Measurements from ENCODE around the gene SPOCK3. TPM values are rescaled to one million over a fixed set of nuclear protein-coding genes. Genes with fewer than 3 reads are reported as not detected.

SPOCK3 gene
- total RNA-seq, 1 experiment from 2014 or later: not detected

DNA sequence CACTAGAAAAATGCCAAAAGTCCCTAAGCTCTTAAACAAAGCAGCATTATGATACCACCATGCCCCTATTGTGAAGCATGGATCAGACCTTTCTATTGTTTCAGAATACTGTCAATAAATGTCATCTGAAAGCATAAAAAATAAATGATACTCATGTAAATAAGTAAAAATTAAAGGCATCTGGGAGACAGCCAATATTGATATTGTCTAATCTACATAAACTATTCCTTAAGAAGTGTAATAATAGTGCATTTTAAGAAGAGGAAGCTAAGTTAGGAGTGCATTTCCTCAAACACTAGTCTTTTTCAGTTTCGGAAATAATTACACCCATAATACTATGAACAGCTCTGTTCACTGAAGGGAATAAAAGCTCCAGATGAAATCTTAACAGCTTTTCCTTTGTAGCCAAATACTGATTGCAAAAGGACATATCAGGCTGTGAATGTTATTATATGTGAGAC, 181.6 kb downstream of the SPOCK3 start:
- no peaks in the 10 kb centered on the region for H4K20me1 ChIP-seq (ENCODE audit: insufficient read depth, low read depth, low read length)
- H3K9ac ChIP-seq (ENCODE audit: low read length): no peak overlapping the region
- no peak overlapping the region for H3K4me2 ChIP-seq (ENCODE audit: low read depth, low read length, poor library complexity, severe bottlenecking)
- no peaks in the 10 kb centered on the region for H3K27me3 ChIP-seq (ENCODE audit: low read length)
- H2AFZ ChIP-seq (ENCODE audit: low read length): no peak overlapping the region
- H3K27ac ChIP-seq (ENCODE audit: low read length): no peak overlapping the region
- DNase-seq: no peak
- no peak overlapping the region for H3K4me3 ChIP-seq (ENCODE audit: low read length)
- no peaks in the 10 kb centered on the region for H3K9me2 ChIP-seq (replicated peaks; ENCODE audit: insufficient read depth, low read length)
- H3K4me1 ChIP-seq (ENCODE audit: low read length): no peaks in the 10 kb centered on the region
- H3K79me2 ChIP-seq (ENCODE audit: low read length): no peaks in the 10 kb centered on the region
- no peaks in the 10 kb centered on the region for H3K36me3 ChIP-seq (ENCODE audit: insufficient read depth, low read length)
- no peaks in the 10 kb centered on the region for H3K9me3 ChIP-seq (ENCODE audit: low read length)

- no peaks in the 10 kb centered on the region for H3K4me1 ChIP-seq (ENCODE audit: low read length)
- H3K27ac ChIP-seq (ENCODE audit: low read length): no peak overlapping the region
- no peaks in the 10 kb centered on the region for H3K9me2 ChIP-seq (replicated peaks; ENCODE audit: insufficient read depth, low read length)
- no peak overlapping the region for H3K9ac ChIP-seq (ENCODE audit: low read length)
- no peak overlapping the region for H2AFZ ChIP-seq (ENCODE audit: low read length)
- H3K9me3 ChIP-seq (ENCODE audit: low read length): no peaks in the 10 kb centered on the region
- no peaks in the 10 kb centered on the region for H3K27me3 ChIP-seq (ENCODE audit: low read length)
- H3K36me3 ChIP-seq (ENCODE audit: insufficient read depth, low read length): no peaks in the 10 kb centered on the region
- H3K4me2 ChIP-seq (ENCODE audit: low read depth, low read length, poor library complexity, severe bottlenecking): no peak overlapping the region
- no peaks in the 10 kb centered on the region for H3K79me2 ChIP-seq (ENCODE audit: low read length)
- no peak for DNase-seq
- H4K20me1 ChIP-seq (ENCODE audit: insufficient read depth, low read depth, low read length): no peaks in the 10 kb centered on the region
- no peak overlapping the region for H3K4me3 ChIP-seq (ENCODE audit: low read length)
These were observed 185.0 kb downstream of the SPOCK3 start for GRCh38 chr4:167049257-167049656.

- no peak for DNase-seq
- Histone ChIP-seq H4K20me1 (ENCODE audit: insufficient read depth, low read depth, low read length) (no peaks in the 10 kb centered on the region), H3K9me2 (replicated peaks; ENCODE audit: insufficient read depth, low read length) (no peaks in the 10 kb centered on the region), H3K9ac (ENCODE audit: low read length) (no peak overlapping the region), H3K36me3 (ENCODE audit: insufficient read depth, low read length) (no peaks in the 10 kb centered on the region), H2AFZ (ENCODE audit: low read length) (no peak overlapping the region), H3K4me2 (ENCODE audit: low read depth, low read length, poor library complexity, severe bottlenecking) (no peak overlapping the region), H3K4me1 (ENCODE audit: low read length) (no peaks in the 10 kb centered on the region), H3K9me3 (ENCODE audit: low read length) (no peaks in the 10 kb centered on the region), H3K79me2 (ENCODE audit: low read length) (no peaks in the 10 kb centered on the region), H3K27ac (ENCODE audit: low read length) (no peak overlapping the region), H3K4me3 (ENCODE audit: low read length) (no peak overlapping the region), H3K27me3 (ENCODE audit: low read length) (no peaks in the 10 kb centered on the region)
These were observed 192.8 kb downstream of the SPOCK3 start for GRCh38 chr4:167041524-167041923.

DNA sequence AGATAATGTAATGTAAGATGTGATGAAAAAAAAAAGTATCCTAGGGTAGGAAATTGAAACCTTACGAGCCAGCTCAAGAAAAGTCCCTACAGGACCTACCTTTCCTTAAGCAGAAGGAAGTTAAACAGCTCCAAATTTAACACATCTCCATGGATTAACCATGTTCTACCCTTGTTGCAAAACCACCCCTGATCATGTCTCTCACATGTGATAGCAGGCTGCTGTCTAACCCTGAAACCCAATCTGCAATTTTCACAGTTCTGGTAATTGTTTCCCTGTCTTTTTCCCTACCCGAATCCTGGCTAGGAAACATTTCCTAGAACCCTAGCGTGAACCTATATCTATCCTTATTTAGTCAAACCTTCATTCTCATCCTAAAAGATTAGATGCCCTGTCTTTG, 198.9 kb downstream of the SPOCK3 start:
- no peaks in the 10 kb centered on the region for H3K27me3 ChIP-seq (ENCODE audit: low read length)
- no peaks in the 10 kb centered on the region for H3K36me3 ChIP-seq (ENCODE audit: insufficient read depth, low read length)
- no peak overlapping the region for H3K27ac ChIP-seq (ENCODE audit: low read length)
- H2AFZ ChIP-seq (ENCODE audit: low read length): no peak overlapping the region
- no peaks in the 10 kb centered on the region for H3K9me2 ChIP-seq (replicated peaks; ENCODE audit: insufficient read depth, low read length)
- H3K4me3 ChIP-seq (ENCODE audit: low read length): no peak overlapping the region
- H3K9me3 ChIP-seq (ENCODE audit: low read length): no peaks in the 10 kb centered on the region
- no peak overlapping the region for H3K9ac ChIP-seq (ENCODE audit: low read length)
- no peak for DNase-seq
- H4K20me1 ChIP-seq (ENCODE audit: insufficient read depth, low read depth, low read length): no peaks in the 10 kb centered on the region
- H3K79me2 ChIP-seq (ENCODE audit: low read length): no peaks in the 10 kb centered on the region
- no peak overlapping the region for H3K4me2 ChIP-seq (ENCODE audit: low read depth, low read length, poor library complexity, severe bottlenecking)
- H3K4me1 ChIP-seq (ENCODE audit: low read length): no peaks in the 10 kb centered on the region

GRCh38 chr4:167034983-167035382, 199.3 kb downstream of the SPOCK3 start:
- no peaks in the 10 kb centered on the region for H4K20me1 ChIP-seq (ENCODE audit: insufficient read depth, low read depth, low read length)
- DNase-seq: no peak
- no peaks in the 10 kb centered on the region for H3K9me3 ChIP-seq (ENCODE audit: low read length)
- no peak overlapping the region for H3K9ac ChIP-seq (ENCODE audit: low read length)
- no peak overlapping the region for H2AFZ ChIP-seq (ENCODE audit: low read length)
- H3K27me3 ChIP-seq (ENCODE audit: low read length): no peaks in the 10 kb centered on the region
- no peaks in the 10 kb centered on the region for H3K9me2 ChIP-seq (replicated peaks; ENCODE audit: insufficient read depth, low read length)
- H3K36me3 ChIP-seq (ENCODE audit: insufficient read depth, low read length): no peaks in the 10 kb centered on the region
- H3K4me3 ChIP-seq (ENCODE audit: low read length): no peak overlapping the region
- no peaks in the 10 kb centered on the region for H3K79me2 ChIP-seq (ENCODE audit: low read length)
- no peak overlapping the region for H3K4me2 ChIP-seq (ENCODE audit: low read depth, low read length, poor library complexity, severe bottlenecking)
- H3K4me1 ChIP-seq (ENCODE audit: low read length): no peaks in the 10 kb centered on the region
- no peak overlapping the region for H3K27ac ChIP-seq (ENCODE audit: low read length)

DNA sequence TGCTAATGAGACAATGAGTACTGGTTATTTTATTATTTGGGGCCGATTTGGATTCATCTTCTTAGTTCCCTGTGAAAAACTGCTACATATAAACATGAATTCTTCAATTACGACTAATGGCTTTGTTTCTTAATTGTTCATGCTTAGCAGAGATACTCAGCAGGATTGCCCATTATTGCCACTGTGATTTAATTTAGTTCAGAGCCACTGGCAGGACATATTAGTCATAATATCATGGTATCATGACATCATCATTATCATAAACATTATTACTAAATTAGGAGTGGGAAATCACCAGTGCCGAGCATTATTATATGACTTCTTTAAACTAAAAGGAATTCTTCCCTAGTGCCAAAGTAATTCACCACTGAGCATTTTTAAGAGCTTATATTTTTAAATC, 201.4 kb downstream of the SPOCK3 start:
- Histone ChIP-seq H3K4me3 (ENCODE audit: low read length) (no peak overlapping the region), H3K27ac (ENCODE audit: low read length) (no peak overlapping the region), H3K27me3 (ENCODE audit: low read length) (no peaks in the 10 kb centered on the region)

GRCh38 chr4:167031534-167032156, 202.6 kb downstream of the SPOCK3 start:
- no peak overlapping the region for H3K9ac ChIP-seq (ENCODE audit: low read length)
- no peak overlapping the region for H3K27ac ChIP-seq (ENCODE audit: low read length)
- no peaks in the 10 kb centered on the region for H3K27me3 ChIP-seq (ENCODE audit: low read length)
- H4K20me1 ChIP-seq (ENCODE audit: insufficient read depth, low read depth, low read length): no peaks in the 10 kb centered on the region
- H3K79me2 ChIP-seq (ENCODE audit: low read length): no peaks in the 10 kb centered on the region
- DNase-seq: no peak
- no peaks in the 10 kb centered on the region for H3K9me3 ChIP-seq (ENCODE audit: low read length)
- no peak overlapping the region for H3K4me3 ChIP-seq (ENCODE audit: low read length)
- H3K4me2 ChIP-seq (ENCODE audit: low read depth, low read length, poor library complexity, severe bottlenecking): no peak overlapping the region
- no peak overlapping the region for H2AFZ ChIP-seq (ENCODE audit: low read length)
- no peaks in the 10 kb centered on the region for H3K36me3 ChIP-seq (ENCODE audit: insufficient read depth, low read length)
- no peaks in the 10 kb centered on the region for H3K9me2 ChIP-seq (replicated peaks; ENCODE audit: insufficient read depth, low read length)
- H3K4me1 ChIP-seq (ENCODE audit: low read length): no peaks in the 10 kb centered on the region

More for the DNA sequence above, 201.4 kb downstream of the SPOCK3 start:
- Histone ChIP-seq H3K4me1 (ENCODE audit: low read length) (no peaks in the 10 kb centered on the region), H3K36me3 (ENCODE audit: insufficient read depth, low read length) (no peaks in the 10 kb centered on the region), H3K9me3 (ENCODE audit: low read length) (no peaks in the 10 kb centered on the region), H3K79me2 (ENCODE audit: low read length) (no peaks in the 10 kb centered on the region), H3K9ac (ENCODE audit: low read length) (no peak overlapping the region), H3K4me2 (ENCODE audit: low read depth, low read length, poor library complexity, severe bottlenecking) (no peak overlapping the region), H4K20me1 (ENCODE audit: insufficient read depth, low read depth, low read length) (no peaks in the 10 kb centered on the region), H3K9me2 (replicated peaks; ENCODE audit: insufficient read depth, low read length) (no peaks in the 10 kb centered on the region), H2AFZ (ENCODE audit: low read length) (no peak overlapping the region)
- no peak for DNase-seq

- H3K9me3 ChIP-seq (ENCODE audit: low read length): no peaks in the 10 kb centered on the region
- DNase-seq: no peak
- H2AFZ ChIP-seq (ENCODE audit: low read length): no peak overlapping the region
- no peak overlapping the region for H3K4me3 ChIP-seq (ENCODE audit: low read length)
- no peaks in the 10 kb centered on the region for H4K20me1 ChIP-seq (ENCODE audit: insufficient read depth, low read depth, low read length)
- H3K36me3 ChIP-seq (ENCODE audit: insufficient read depth, low read length): no peaks in the 10 kb centered on the region
- H3K79me2 ChIP-seq (ENCODE audit: low read length): no peaks in the 10 kb centered on the region
- no peak overlapping the region for H3K9ac ChIP-seq (ENCODE audit: low read length)
- H3K27me3 ChIP-seq (ENCODE audit: low read length): no peaks in the 10 kb centered on the region
- H3K27ac ChIP-seq (ENCODE audit: low read length): no peak overlapping the region
- no peaks in the 10 kb centered on the region for H3K4me1 ChIP-seq (ENCODE audit: low read length)
- H3K9me2 ChIP-seq (replicated peaks; ENCODE audit: insufficient read depth, low read length): no peaks in the 10 kb centered on the region
- no peak overlapping the region for H3K4me2 ChIP-seq (ENCODE audit: low read depth, low read length, poor library complexity, severe bottlenecking)
These were observed 205.3 kb downstream of the SPOCK3 start for GRCh38 chr4:167028976-167029375.
